Measurements from ENCODE around the gene UPK1A.

GRCh38 chr19:35639863-35640262 lies 26.5 kb upstream of the UPK1A start:
- TF ChIP-seq TAF1 (IDR thresholded peaks at IDR 0.05; ENCODE audit: borderline replicate concordance, insufficient read depth, low read length) (no peak), REST (IDR thresholded peaks at IDR 0.05; ENCODE audit: insufficient read depth in 1 of 2, low read depth in 2 of 2, low read length in 2 of 2) (no peak), POLR2AphosphoS5 (IDR thresholded peaks at IDR 0.05; ENCODE audit: low read depth, low read length) (no peak), FOXP2 (optimal IDR thresholded peaks at IDR 0.05; ENCODE audit: borderline replicate concordance, extremely low read depth, extremely low read length, insufficient read depth) (no peak), SIN3A (IDR thresholded peaks at IDR 0.05; ENCODE audit: borderline replicate concordance, insufficient read depth, low read length) (no peak)

Measured in PFSK-1 (cell line).